ENCODE results near the gene PANK2.

The PANK2 gene

DNA sequence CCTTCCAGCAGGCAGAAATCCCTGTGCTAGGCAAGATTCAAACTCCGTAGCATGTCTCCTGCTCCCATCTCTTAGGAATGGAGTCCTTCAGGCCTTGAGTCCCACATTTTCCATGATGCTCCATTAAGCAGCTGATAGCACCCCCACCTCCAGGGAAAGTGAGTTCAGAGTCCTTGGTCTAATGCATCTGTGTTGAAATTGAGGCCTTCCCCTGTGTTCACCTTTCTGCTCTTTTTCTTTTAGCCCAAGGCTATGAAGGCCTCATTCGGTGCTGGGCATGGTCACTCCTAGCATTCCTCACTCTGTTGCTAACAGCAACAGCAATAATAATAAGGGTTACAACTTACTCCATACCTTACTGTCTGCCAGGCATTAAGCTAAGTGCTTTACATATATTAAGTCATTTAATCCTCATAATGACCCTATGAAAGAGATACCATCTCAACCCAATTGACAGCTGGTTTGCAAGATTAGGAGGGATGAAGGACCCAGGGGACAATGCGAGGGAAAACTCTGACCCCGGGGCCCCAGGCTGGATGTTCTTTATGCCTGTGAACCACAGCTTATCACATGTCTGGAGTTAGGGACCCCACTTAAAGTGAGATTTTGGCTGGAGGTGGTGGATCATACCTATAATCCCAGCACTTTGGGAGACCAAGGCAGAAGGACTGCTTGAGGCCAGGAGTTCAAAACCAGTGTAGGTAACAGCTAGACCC is 17.5 kb upstream of the PANK2 start:
- no peaks in the 10 kb centered on the region for H3K27me3 ChIP-seq (ENCODE audit: insufficient read depth, low read depth)
- H2AFZ ChIP-seq (ENCODE audit: low read depth): no peak overlapping the region
- no peak overlapping the region for H3K4me2 ChIP-seq
- H3K9ac ChIP-seq: no peak overlapping the region
- H3K27ac ChIP-seq: no peak overlapping the region
- no peaks in the 10 kb centered on the region for H4K20me1 ChIP-seq (ENCODE audit: insufficient read depth)
- TF ChIP-seq, protein P1, sequence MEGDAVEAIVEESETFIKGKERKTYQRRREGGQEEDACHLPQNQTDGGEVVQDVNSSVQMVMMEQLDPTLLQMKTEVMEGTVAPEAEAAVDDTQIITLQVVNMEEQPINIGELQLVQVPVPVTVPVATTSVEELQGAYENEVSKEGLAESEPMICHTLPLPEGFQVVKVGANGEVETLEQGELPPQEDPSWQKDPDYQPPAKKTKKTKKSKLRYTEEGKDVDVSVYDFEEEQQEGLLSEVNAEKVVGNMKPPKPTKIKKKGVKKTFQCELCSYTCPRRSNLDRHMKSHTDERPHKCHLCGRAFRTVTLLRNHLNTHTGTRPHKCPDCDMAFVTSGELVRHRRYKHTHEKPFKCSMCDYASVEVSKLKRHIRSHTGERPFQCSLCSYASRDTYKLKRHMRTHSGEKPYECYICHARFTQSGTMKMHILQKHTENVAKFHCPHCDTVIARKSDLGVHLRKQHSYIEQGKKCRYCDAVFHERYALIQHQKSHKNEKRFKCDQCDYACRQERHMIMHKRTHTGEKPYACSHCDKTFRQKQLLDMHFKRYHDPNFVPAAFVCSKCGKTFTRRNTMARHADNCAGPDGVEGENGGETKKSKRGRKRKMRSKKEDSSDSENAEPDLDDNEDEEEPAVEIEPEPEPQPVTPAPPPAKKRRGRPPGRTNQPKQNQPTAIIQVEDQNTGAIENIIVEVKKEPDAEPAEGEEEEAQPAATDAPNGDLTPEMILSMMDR (conservative IDR thresholded peaks at IDR 0.05; ENCODE audit: low read depth, low read length): no peak
- H3K36me3 ChIP-seq (ENCODE audit: insufficient read depth): no peaks in the 10 kb centered on the region
- H3K4me1 ChIP-seq (ENCODE audit: low read depth, poor library complexity, severe bottlenecking): no peaks in the 10 kb centered on the region
- no peaks in the 10 kb centered on the region for H3K79me2 ChIP-seq (ENCODE audit: insufficient read depth, low read depth)
- H3K4me3 ChIP-seq (IDR thresholded peaks at IDR 0.05; ENCODE audit: insufficient read depth, low read depth, low read length): no peak overlapping the region

- no peaks in the 10 kb centered on the region for H3K36me3 ChIP-seq (ENCODE audit: insufficient read depth)
- TF ChIP-seq, protein P1 (conservative IDR thresholded peaks at IDR 0.05; ENCODE audit: low read depth, low read length): no peak
- no peak overlapping the region for H2AFZ ChIP-seq (ENCODE audit: low read depth)
- H3K9ac ChIP-seq: no peak overlapping the region
- no peak overlapping the region for H3K4me2 ChIP-seq
- H3K4me3 ChIP-seq (IDR thresholded peaks at IDR 0.05; ENCODE audit: insufficient read depth, low read depth, low read length): no peak overlapping the region
- H3K27ac ChIP-seq: no peak overlapping the region
- no peaks in the 10 kb centered on the region for H3K27me3 ChIP-seq (ENCODE audit: insufficient read depth, low read depth)
- H3K4me1 ChIP-seq (ENCODE audit: low read depth, poor library complexity, severe bottlenecking): no peaks in the 10 kb centered on the region
- no peaks in the 10 kb centered on the region for H4K20me1 ChIP-seq (ENCODE audit: insufficient read depth)
- no peaks in the 10 kb centered on the region for H3K79me2 ChIP-seq (ENCODE audit: insufficient read depth, low read depth)
Measured at GRCh38 chr20:3873507-3873906, 15.7 kb upstream of the PANK2 start.

- no peaks in the 10 kb centered on the region for H3K79me2 ChIP-seq (ENCODE audit: insufficient read depth, low read depth)
- TF ChIP-seq, protein P1 (conservative IDR thresholded peaks at IDR 0.05; ENCODE audit: low read depth, low read length): no peak
- no peaks in the 10 kb centered on the region for H3K27me3 ChIP-seq (ENCODE audit: insufficient read depth, low read depth)
- no peak overlapping the region for H3K27ac ChIP-seq
- no peak overlapping the region for H3K4me2 ChIP-seq
- H2AFZ ChIP-seq (ENCODE audit: low read depth): no peak overlapping the region
- H4K20me1 ChIP-seq (ENCODE audit: insufficient read depth): no peaks in the 10 kb centered on the region
- H3K36me3 ChIP-seq (ENCODE audit: insufficient read depth): no peaks in the 10 kb centered on the region
- H3K4me1 ChIP-seq (ENCODE audit: low read depth, poor library complexity, severe bottlenecking): no peaks in the 10 kb centered on the region
- H3K4me3 ChIP-seq (IDR thresholded peaks at IDR 0.05; ENCODE audit: insufficient read depth, low read depth, low read length): no peak overlapping the region
- H3K9ac ChIP-seq: no peak overlapping the region
Measured at GRCh38 chr20:3874194-3874844, 14.9 kb upstream of the PANK2 start.

GRCh38 chr20:3875378-3875974 is 13.7 kb upstream of the PANK2 start:
- TF ChIP-seq, protein P1 (conservative IDR thresholded peaks at IDR 0.05; ENCODE audit: low read depth, low read length): no peak
- no peaks in the 10 kb centered on the region for H3K79me2 ChIP-seq (ENCODE audit: insufficient read depth, low read depth)
- no peaks in the 10 kb centered on the region for H3K36me3 ChIP-seq (ENCODE audit: insufficient read depth)
- no peak overlapping the region for H3K4me2 ChIP-seq
- H3K4me1 ChIP-seq (ENCODE audit: low read depth, poor library complexity, severe bottlenecking): no peaks in the 10 kb centered on the region
- no peak overlapping the region for H3K9ac ChIP-seq
- H3K27me3 ChIP-seq (ENCODE audit: insufficient read depth, low read depth): no peaks in the 10 kb centered on the region
- no peak overlapping the region for H3K27ac ChIP-seq
- no peak overlapping the region for H3K4me3 ChIP-seq (IDR thresholded peaks at IDR 0.05; ENCODE audit: insufficient read depth, low read depth, low read length)
- H4K20me1 ChIP-seq (ENCODE audit: insufficient read depth): no peaks in the 10 kb centered on the region
- no peak overlapping the region for H2AFZ ChIP-seq (ENCODE audit: low read depth)
